Body of pancreas (tissue), 4 donors: ENCODE results near the gene CEP72. TPM values are rescaled to one million over a fixed set of nuclear protein-coding genes. Genes with fewer than 3 reads are reported as not detected.
"Not testable (repeated sequence)": the region's sequence is repeated elsewhere in the genome, so short reads cannot be mapped to it uniquely, and the experiment has no call there.

Source experiments
- ATAC-seq: fragments of 150-250 bp; one replicate; pipeline ENCODE4 v1.9.1; 2016
- DNase-seq, 4 donors: peaks; one replicate each; pipeline ENCODE4 v3.0.0-alpha.2; 2019
- H3K27ac ChIP-seq, 4 donors: fragments of 200-600 bp; sonication (generic); 1 replicate in 3 of 4; 2 replicates in 1 of 4; pipeline versions ENCODE4 v1.5.1 to v1.6.1; 2016 to 2019; ENCODE audit warnings: mild to moderate bottlenecking in 1 of 4, mixed read lengths in 1 of 4, moderate library complexity in 1 of 4
- H3K27me3 ChIP-seq, 2 donors: fragments of 200-600 bp; sonication (generic); one replicate each; pipeline ENCODE4 v1.6.0; 2016; ENCODE audit warnings: mild to moderate bottlenecking in 1 of 2
- H3K36me3 ChIP-seq, 2 donors: fragments of 200-600 bp; sonication (generic); replicated peaks in 1 of 2; 2 replicates each; pipeline ENCODE4 v1.5.1; 2016; ENCODE audit warnings: low read depth in 2 of 2; ENCODE audit not compliant: insufficient read depth in 1 of 2
- H3K4me1 ChIP-seq: fragments of 200-600 bp; sonication (generic); one replicate; pipeline ENCODE4 v1.6.0; 2016
- H3K4me3 ChIP-seq, 2 donors: fragments of 200-600 bp; sonication (generic); 1 replicate in 1 of 2; 2 replicates in 1 of 2; pipeline ENCODE4 v1.5.1; 2016 to 2019
- H3K9me3 ChIP-seq, 3 donors: fragments of 200-600 bp; sonication (generic); 1 replicate in 2 of 3; 2 replicates in 1 of 3; pipeline ENCODE4 v1.5.1; 2016
- POLR2A ChIP-seq, 3 donors: fragments of 450-650 bp; IDR thresholded peaks; one replicate each; pipeline ENCODE4 v1.6.1; 2016; ENCODE audit warnings: antibody characterized with exemption in 3 of 3, mild to moderate bottlenecking in 2 of 3
- WGBS, 2 donors: methylation state at CpG; one replicate each; pipeline ENCODE4 v1.1.5; 2017; 5-methylcytosine and 5-hydroxymethylcytosine counted together
- intact Hi-C: fragments of 100-400 bp; cut with DNase I; formaldehyde crosslinking; loops from one replicate; pipeline ENCODE4 v1.15.1; 2023
- total RNA-seq, 2 donors: library from RNA; depleted of rRNA; stranded (reverse); fragments of >200 nt; gene quantifications; one replicate each; pipeline ENCODE4 v1.1.0, GENCODE V29; 2016
- TF ChIP-seq, protein P1 (sequence below), 7 experiments: fragments of 450-650 bp in 4 of 7; fragments of 200-600 bp in 3 of 7; sonication (generic) in 3 of 7; IDR thresholded peaks; one replicate each; pipeline ENCODE4 v1.5.1; 2016 to 2019; ENCODE audit warnings: antibody characterized with exemption in 7 of 7

The CEP72 gene
- total RNA-seq, 2 donors from 2014 or later, result 1.3 to 7.8 TPM

DNA sequence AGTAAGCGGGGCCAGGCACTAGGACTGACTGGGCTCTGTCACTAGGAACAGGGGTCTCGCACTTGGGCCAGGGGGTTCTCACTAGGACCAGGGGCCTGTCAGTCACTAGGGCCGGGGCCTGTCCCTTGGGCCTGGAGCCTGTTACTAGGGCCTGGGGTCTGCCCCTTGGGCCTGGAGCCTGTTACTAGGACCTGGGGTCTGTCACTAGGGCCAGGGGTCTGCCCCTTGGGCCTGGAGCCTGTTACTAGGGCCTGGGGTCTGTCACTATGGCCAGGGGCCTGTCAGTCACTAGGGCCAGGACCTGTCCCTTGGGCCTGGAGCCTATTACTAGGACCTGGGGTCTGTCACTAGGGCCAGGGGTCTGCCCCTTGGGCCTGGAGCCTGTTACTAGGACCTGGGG is 70.1 kb downstream of the CEP72 start:
- H3K36me3 ChIP-seq, intact Hi-C loops: not testable (repeated sequence)

DNA sequence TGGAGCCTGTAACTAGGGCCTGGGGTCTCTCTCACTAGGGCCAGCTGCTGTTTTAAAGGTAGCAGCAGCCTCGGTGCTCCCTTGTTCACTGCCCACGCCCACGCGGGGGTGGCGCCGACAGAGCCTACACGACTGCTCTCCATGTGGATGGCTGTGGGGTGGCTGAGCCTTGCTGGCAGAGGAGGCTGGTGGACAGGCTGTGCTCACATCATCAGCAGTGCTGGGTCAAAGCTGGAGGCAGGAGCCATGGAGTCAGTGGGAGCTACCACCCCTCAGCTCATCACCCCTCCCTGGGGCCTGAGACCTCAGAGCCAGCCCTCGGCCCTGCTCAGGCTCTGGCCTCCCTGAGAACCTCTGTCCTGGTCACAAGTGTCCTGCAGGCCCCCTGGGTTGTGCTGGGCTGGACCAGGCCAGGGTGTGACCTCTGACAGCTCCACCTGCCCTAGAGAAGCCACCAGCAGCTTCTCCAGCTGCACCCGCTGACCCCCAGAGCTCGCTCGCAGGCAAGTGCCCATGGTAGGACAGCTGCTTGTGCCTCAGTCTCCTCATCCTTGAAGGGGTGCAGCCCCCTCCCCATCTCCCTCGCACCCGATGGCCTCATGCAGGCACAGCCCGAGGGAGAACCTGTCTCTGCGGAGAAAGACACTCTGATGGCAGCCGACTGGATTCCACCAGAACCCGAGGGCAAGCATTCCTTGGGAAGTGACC is 70.7 kb downstream of the CEP72 start:
- H3K27ac ChIP-seq, DNase-seq, H3K4me1 ChIP-seq, H3K4me3 ChIP-seq, ATAC-seq, intact Hi-C loops, H3K36me3 ChIP-seq, H3K9me3 ChIP-seq, H3K27me3 ChIP-seq: not testable (repeated sequence)
- 60 to 82% methylated on average over 3 to 17 of the region's 17 CpGs for WGBS, 2 donors

More for the DNA sequence above, 70.1 kb downstream of the CEP72 start:
- not testable (repeated sequence) for ATAC-seq, H3K4me3 ChIP-seq, H3K27me3 ChIP-seq, H3K27ac ChIP-seq, H3K9me3 ChIP-seq, H3K4me1 ChIP-seq
- DNase-seq, result peak in 1 of 4 donors; percentile 3
- WGBS, 2 donors, result 75% methylated on average over 2 of the region's 3 CpGs; no CpG with 5 or more reads in 1 of the 2 donors

DNA sequence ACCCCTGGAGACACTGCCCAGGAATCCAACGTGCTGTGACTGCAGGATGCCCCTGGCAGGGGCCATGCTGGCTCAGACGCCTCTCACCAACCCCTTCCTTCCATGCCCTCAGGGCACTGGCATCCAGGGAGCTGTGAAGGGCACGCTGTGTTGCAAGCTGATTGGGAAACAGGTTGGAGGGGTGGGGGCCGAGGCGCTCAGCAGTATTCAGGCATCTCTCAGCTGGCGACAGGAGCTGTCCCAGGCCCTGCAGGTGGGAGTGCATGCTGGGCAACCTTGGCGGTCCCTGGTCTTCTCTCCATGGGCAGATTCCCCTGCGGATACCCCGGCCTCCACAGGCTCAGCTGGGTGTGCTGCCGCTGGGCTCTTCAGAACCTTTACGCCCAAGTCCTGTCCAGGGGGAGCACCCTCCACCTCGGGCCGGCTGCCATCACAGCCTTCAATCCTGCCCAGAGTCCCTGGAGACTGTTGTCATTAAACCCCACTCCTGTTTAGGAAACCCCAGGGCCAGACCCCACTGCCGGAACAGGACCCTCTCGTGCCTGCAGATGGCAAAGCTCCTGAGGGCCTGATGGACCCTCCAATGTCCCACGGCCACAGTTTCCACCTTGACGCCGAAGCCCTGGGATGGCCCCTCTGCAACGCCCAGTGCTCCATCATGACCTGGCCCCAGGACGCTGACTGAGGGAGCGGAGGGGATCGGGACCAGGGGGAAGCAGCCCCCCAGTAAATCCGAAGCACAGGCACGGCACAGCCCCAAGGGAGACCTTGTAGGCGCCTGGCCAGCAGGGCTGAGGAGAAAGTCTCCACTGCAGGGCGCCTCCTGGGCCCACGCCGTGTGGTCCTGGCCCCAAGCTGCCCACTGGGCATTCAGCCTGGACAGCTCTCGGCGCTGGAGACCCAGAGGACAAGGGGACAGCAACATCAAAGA is 71.7 kb downstream of the CEP72 start:
- ATAC-seq (no peak), DNase-seq (peak in 1 of 4 donors; percentile 5)
- Histone ChIP-seq H3K4me3 (no peak overlapping the region), H3K27me3 (no peaks in the 10 kb centered on the region), H3K36me3 (no peaks in the 10 kb centered on the region), H3K4me1 (no peaks in the 10 kb centered on the region), H3K27ac (no peak overlapping the region), H3K9me3 (no peaks in the 10 kb centered on the region)
- intact Hi-C loops, result no loop called here
- no peak for TF ChIP-seq POLR2A (IDR thresholded peaks at IDR 0.05)
- WGBS, 2 donors, result 76 to 82% methylated on average over 20 to 28 of the region's 30 CpGs

DNA sequence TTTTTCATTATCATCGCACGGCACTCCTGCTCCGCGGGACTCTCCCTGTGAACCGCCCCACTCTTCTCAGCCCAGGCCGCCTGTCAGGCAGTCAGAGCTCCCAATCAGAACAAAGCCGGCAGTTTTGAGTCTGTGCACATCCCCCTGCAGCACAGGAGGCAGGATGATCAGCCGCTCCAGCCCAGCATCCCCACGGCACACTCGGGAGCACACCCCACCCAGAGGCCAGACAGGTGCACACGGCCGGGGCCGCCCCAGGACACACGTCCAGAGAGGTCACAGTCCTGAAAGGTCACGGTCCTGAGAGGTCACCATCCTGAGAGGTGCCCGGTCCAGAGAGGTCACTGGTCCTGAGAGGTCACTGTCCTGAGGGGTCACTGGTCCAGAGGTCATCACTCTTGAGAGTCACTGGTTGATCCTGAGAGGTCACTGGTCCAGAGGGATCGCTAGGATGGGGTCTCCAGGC is 72.6 kb downstream of the CEP72 start:
- no peak for TF ChIP-seq POLR2A (IDR thresholded peaks at IDR 0.05)
- TF ChIP-seq, protein P1, sequence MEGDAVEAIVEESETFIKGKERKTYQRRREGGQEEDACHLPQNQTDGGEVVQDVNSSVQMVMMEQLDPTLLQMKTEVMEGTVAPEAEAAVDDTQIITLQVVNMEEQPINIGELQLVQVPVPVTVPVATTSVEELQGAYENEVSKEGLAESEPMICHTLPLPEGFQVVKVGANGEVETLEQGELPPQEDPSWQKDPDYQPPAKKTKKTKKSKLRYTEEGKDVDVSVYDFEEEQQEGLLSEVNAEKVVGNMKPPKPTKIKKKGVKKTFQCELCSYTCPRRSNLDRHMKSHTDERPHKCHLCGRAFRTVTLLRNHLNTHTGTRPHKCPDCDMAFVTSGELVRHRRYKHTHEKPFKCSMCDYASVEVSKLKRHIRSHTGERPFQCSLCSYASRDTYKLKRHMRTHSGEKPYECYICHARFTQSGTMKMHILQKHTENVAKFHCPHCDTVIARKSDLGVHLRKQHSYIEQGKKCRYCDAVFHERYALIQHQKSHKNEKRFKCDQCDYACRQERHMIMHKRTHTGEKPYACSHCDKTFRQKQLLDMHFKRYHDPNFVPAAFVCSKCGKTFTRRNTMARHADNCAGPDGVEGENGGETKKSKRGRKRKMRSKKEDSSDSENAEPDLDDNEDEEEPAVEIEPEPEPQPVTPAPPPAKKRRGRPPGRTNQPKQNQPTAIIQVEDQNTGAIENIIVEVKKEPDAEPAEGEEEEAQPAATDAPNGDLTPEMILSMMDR (IDR thresholded peaks at IDR 0.05), result no peak
- Histone ChIP-seq H3K27me3 (no peaks in the 10 kb centered on the region), H3K4me1 (no peaks in the 10 kb centered on the region), H3K36me3 (no peaks in the 10 kb centered on the region), H3K27ac (no peak overlapping the region), H3K4me3 (no peak overlapping the region), H3K9me3 (no peaks in the 10 kb centered on the region)
- intact Hi-C loops, result no loop called here
- no peak for ATAC-seq
- 78 to 95% methylated on average over 8 to 16 of the region's 17 CpGs for WGBS, 2 donors
- no peak for DNase-seq

DNA sequence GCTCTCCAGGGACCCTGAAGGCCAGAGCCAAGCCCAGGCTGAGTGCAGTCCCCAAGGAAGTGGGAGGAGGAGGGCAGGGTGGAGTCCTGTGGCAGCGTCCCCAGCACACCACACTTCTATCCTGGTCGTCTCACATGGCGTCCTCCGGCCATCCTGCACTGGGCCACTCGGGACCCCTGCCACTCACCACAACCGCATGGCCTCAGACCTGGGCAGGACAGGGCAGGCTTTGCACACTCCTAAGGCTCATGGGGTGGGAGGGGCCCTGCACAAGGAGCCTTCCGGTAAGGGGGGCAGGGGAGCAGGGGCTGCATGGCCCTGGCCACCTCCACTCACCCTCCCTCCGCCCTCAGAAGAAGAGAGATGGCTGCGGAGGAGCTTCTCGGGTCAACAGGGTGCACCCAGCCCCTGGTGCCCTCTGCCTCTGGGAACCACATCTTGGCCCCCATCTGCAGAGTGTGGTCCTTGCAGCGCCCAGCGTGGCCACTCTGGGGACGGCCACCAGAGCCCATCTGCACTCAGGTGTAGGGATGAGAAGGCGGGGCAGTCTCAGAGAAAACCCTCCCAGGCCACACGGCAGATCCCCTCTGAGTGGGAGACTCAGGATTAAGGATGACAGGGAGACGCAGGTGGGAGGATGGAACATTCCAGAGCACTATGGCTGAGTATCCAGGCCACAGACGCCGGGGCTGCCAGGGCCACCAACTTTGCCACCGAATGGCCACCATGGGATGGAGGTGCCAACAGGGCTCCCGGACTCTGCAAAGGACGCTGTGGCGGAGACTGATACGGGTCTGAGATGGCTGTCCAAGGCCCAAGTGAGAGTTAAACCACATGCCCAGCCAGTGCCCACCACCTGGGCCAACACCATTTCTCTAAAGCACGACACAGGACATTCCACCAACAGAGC is 73.4 kb downstream of the CEP72 start:
- intact Hi-C loops, result no loop called here
- no peaks in the 10 kb centered on the region for H3K9me3 ChIP-seq
- H3K27ac ChIP-seq, result no peak overlapping the region
- no peaks in the 10 kb centered on the region for H3K36me3 ChIP-seq
- TF ChIP-seq, protein P1 (IDR thresholded peaks at IDR 0.05), result no peak
- TF ChIP-seq POLR2A (IDR thresholded peaks at IDR 0.05), result no peak
- no peaks in the 10 kb centered on the region for H3K4me1 ChIP-seq
- no peak for ATAC-seq
- H3K4me3 ChIP-seq, result no peak overlapping the region
- 83 to 87% methylated on average over 15 to 24 of the region's 24 CpGs for WGBS, 2 donors
- DNase-seq, result peak in 1 of 4 donors; percentile 4
- no peaks in the 10 kb centered on the region for H3K27me3 ChIP-seq

DNA sequence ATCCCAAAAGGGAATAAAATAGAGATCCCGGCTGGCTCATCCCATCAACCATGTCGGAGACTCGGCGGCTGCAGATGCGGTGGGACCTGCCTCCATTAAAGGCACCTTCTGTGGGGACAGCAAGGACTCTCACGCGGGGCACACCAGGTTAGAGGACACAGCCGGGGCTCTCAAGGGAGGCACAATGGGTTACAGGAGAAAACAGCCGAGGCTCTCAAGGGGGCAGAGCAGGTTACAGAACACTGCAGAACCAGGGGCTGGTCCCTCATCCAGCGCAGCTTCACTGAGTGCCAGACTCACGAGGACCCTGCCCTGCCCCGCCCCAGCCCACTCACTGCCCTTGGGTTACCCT is 74.0 kb downstream of the CEP72 start:
- 89 to 90% methylated on average over 8 to 12 of the region's 12 CpGs for WGBS, 2 donors
- H3K4me3 ChIP-seq, ATAC-seq, H3K4me1 ChIP-seq, H3K36me3 ChIP-seq, H3K27me3 ChIP-seq, intact Hi-C loops, H3K9me3 ChIP-seq, H3K27ac ChIP-seq, DNase-seq: not testable (repeated sequence)

DNA sequence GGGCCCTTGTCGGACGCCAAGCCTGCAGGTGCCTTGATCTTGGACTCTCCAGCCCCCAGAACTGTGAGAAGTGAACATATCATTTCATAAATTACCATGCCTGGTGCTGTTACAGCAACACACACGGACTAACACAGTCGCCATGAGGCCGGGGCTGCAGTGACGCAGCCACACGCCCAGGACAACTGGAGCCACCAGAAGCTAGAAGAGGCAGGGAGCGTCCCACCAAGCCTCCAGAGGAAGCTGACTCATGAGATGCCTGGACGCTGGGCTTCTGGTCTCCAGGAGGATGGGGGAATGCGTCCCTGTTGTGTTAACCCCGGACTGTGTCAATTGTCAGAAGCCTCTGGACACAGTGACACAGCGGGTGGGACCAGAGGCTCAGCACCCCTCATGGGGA is 74.8 kb downstream of the CEP72 start:
- H3K27me3 ChIP-seq, H3K9me3 ChIP-seq, ATAC-seq, H3K4me1 ChIP-seq, H3K4me3 ChIP-seq, H3K36me3 ChIP-seq, intact Hi-C loops, DNase-seq, H3K27ac ChIP-seq: not testable (repeated sequence)
- 93% methylated on average over 9 of the region's 12 CpGs; no CpG with 5 or more reads in 1 of the 2 donors for WGBS, 2 donors

DNA sequence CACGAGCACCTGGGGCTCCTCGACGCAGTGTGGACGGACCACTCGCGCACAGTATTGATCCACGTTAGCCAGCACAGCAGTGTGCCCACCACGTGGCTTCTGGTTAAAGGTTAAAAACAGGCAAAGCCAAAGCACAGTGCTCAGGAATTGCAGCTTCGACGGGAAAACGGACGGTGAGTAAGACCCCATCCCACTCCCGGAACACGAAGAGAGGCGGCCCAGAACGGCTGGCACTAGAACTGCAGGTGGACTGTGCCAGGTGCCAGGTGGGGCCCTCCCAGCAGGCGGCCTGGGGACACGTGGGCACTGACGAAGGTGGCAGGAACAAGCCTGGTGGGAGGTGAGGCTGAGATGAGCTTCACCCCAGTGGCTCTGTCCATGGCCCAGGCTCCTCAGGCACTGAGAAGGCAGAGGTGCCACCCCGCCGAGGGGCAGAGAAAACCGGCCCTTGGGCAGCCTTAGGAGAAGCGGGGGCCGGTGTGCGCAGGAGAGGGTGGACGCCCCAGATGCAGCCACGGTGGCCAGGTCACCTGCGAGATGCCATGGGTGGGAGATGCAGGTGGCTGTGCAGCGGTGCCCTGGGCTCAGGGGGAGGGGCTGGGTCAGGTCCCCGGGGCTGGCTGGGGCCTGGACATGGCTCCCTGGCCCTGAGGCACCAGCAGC is 76.3 kb downstream of the CEP72 start:
- H3K9me3 ChIP-seq, ATAC-seq, H3K4me1 ChIP-seq, intact Hi-C loops, H3K27me3 ChIP-seq, H3K4me3 ChIP-seq, H3K36me3 ChIP-seq, DNase-seq, H3K27ac ChIP-seq: not testable (repeated sequence)
- WGBS, 2 donors, result 80 to 91% methylated on average over 9 to 16 of the region's 30 CpGs
